Stomach smooth muscle (tissue), 2 donors: Measurements from ENCODE around the gene DCAF7.

Experiments
- H3K27ac ChIP-seq: one replicate; pipeline ENCODE4 v1.7.0; 2013; ENCODE audit warnings: mild to moderate bottlenecking, low read length, inconsistent platforms
- H3K27me3 ChIP-seq, 2 donors: one replicate each; pipeline ENCODE4 v1.7.0; 2013; ENCODE audit warnings: low read length in 2 of 2; ENCODE audit not compliant: insufficient read depth in 2 of 2, control insufficient read depth in 1 of 2
- H3K36me3 ChIP-seq, 2 donors: one replicate each; pipeline ENCODE4 v1.7.0; 2013; ENCODE audit warnings: low read length in 2 of 2; ENCODE audit not compliant: control insufficient read depth in 2 of 2, insufficient read depth in 2 of 2
- H3K4me1 ChIP-seq: one replicate; pipeline ENCODE4 v1.7.0; 2013; ENCODE audit warnings: low read length; ENCODE audit not compliant: control insufficient read depth, insufficient read depth
- H3K4me3 ChIP-seq, 2 donors: one replicate each; pipeline ENCODE4 v1.7.0; 2013; ENCODE audit warnings: low read length in 2 of 2
- H3K9ac ChIP-seq, 2 donors: one replicate each; pipeline ENCODE4 v1.7.0; 2013; ENCODE audit warnings: low read length in 2 of 2, mild to moderate bottlenecking in 1 of 2
- H3K9me3 ChIP-seq, 2 donors: one replicate each; pipeline ENCODE4 v1.7.0; 2013; ENCODE audit warnings: low read length in 2 of 2; ENCODE audit not compliant: control insufficient read depth in 2 of 2
- donor health status: healthy.
- donor health status: Pancreatic carcinoma.

DCAF7 gene

DNA sequence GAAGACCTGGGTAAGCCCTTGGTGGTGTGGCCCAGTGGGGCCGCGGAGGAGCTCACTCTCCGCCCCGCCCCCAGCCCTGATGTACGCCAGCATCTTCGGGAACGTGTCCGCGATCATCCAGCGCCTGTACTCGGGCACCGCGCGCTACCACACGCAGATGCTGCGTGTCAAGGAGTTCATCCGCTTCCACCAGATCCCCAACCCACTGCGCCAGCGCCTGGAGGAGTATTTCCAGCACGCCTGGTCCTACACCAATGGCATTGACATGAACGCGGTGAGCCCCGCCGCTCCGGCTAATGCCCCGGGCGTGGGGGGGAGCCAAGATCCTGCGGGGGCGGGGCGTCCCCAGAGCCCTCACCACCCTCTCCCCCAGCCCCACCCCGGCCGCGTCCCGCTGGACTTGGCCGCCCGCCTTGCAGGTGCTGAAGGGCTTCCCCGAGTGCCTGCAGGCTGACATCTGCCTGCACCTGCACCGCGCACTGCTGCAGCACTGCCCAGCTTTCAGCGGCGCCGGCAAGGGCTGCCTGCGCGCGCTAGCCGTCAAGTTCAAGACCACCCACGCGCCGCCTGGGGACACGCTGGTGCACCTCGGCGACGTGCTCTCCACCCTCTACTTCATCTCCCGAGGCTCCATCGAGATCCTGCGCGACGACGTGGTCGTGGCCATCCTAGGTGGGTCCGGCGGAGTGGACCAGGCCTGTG lies 12.1 kb upstream of the DCAF7 start:
- Histone ChIP-seq H3K36me3 (no peaks in the 10 kb centered on the region), H3K4me1 (peaks cover 7% of the 10 kb centered on the region), H3K9me3 (no peaks in the 10 kb centered on the region), H3K27me3 (peaks cover 19 to 25% of the 10 kb centered on the region in 2 donors), H3K9ac (no peak overlapping the region), H3K4me3 (peak overlapping the region in 1 of 2 donors; percentile 47), H3K27ac (no peak overlapping the region)

DNA sequence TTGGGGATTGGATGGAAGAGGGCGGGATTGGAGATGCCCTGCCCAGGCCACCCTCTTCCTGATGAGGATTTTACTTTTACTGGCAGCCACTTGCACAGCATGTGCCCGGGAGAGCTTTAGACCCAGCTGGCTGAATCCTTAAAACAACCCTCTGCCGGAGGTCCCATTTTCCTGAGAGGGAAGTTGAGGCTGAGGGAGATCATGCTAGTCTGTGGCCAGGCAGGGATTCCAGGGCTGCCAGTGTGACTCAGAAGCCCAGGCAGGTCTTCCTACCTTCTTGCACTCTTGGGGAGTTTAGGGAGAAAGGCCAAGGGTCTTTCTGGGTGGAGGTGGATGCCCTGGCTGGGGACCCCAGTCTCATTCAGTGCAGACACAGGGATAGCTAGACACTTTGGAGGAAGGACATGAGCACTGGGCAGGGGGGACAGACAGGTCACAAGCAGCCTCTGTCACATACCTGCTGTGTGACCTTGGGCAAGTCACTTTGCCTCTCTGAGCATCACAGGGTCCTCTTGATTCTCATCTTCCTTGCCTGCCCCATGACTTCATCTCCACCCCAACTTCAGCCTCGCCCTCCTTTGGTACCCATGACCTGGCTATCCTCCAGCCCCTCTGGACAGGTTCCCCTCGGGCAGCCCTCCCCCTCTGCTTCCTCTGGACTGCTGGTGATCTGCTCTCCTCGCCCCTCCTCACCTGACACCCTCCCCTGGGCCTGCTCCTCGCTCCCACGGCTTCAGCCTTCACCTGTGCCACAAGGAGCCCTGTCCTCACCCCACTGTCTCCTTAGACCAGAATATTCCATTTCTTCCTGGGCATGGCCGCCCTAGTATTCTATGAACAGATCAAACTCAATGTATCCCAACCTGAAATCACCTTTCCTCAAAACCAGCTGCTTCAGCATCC lies 11.3 kb upstream of the DCAF7 start:
- no peaks in the 10 kb centered on the region for H3K36me3 ChIP-seq
- H3K27me3 ChIP-seq = peaks cover 19 to 25% of the 10 kb centered on the region in 2 donors
- H3K4me3 ChIP-seq = peak overlapping the region in 1 of 2 donors; percentile 47
- no peaks in the 10 kb centered on the region for H3K9me3 ChIP-seq
- peaks cover 7% of the 10 kb centered on the region for H3K4me1 ChIP-seq
- H3K9ac ChIP-seq = no peak overlapping the region
- H3K27ac ChIP-seq = no peak overlapping the region

GRCh38 chr17:63540590-63540989 lies 9.7 kb upstream of the DCAF7 start:
- no peak overlapping the region for H3K27ac ChIP-seq
- no peaks in the 10 kb centered on the region for H3K9me3 ChIP-seq
- peaks cover 19 to 21% of the 10 kb centered on the region in 2 donors for H3K27me3 ChIP-seq
- no peak overlapping the region for H3K4me3 ChIP-seq
- no peak overlapping the region for H3K9ac ChIP-seq
- peaks cover 9% of the 10 kb centered on the region for H3K4me1 ChIP-seq
- H3K36me3 ChIP-seq = no peaks in the 10 kb centered on the region

DNA sequence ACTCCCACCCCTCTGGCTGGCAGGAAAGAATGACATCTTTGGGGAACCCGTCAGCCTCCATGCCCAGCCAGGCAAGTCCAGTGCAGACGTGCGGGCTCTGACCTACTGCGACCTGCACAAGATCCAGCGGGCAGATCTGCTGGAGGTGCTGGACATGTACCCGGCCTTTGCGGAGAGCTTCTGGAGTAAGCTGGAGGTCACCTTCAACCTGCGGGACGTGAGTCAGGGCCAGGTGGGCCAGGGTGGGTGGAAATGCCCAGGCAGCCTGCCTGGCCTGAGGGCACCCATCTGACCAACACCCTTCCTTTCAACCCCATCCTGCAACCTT lies 8.1 kb upstream of the DCAF7 start:
- H3K36me3 ChIP-seq = no peaks in the 10 kb centered on the region
- H3K4me1 ChIP-seq = peaks cover 9% of the 10 kb centered on the region
- H3K27me3 ChIP-seq = peaks cover 19 to 20% of the 10 kb centered on the region in 2 donors
- no peak overlapping the region for H3K4me3 ChIP-seq
- no peak overlapping the region for H3K9ac ChIP-seq
- H3K9me3 ChIP-seq = no peaks in the 10 kb centered on the region
- H3K27ac ChIP-seq = no peak overlapping the region

GRCh38 chr17:63542942-63543821 lies 7.1 kb upstream of the DCAF7 start:
- Histone ChIP-seq H3K4me3 (no peak overlapping the region), H3K27ac (no peak overlapping the region), H3K27me3 (peaks cover 13 to 20% of the 10 kb centered on the region in 2 donors), H3K36me3 (no peaks in the 10 kb centered on the region), H3K9ac (no peak overlapping the region), H3K9me3 (no peaks in the 10 kb centered on the region), H3K4me1 (peaks cover 6% of the 10 kb centered on the region)

DNA sequence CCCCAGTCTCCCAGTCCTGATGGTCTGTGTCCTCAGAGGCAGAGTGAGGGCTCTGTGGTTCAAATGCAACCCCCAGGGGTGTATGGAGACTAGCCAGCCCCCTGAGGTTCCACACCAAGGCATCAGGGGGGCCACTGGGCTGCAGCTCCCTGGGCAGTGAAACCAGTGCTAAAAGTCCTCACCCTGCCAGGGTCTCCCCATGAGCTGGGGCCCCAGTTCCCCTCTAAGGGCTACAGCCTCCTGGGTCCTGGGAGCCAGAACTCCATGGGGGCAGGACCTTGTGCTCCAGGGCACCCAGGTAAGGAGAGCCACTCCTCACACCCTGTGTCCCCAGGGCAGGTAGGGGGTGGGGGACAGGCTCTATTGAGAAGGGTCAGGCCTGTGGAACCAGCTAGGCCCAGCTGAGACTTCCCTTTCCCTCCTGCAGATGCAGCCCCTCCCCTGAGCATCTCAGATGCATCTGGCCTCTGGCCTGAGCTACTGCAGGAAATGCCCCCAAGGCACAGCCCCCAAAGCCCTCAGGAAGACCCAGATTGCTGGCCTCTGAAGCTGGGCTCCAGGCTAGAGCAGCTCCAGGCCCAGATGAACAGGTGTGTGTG lies 6.4 kb upstream of the DCAF7 start:
- H3K9ac ChIP-seq = no peak overlapping the region
- H3K4me3 ChIP-seq = no peak overlapping the region
- no peaks in the 10 kb centered on the region for H3K36me3 ChIP-seq
- H3K27me3 ChIP-seq = peaks cover 6 to 13% of the 10 kb centered on the region in 2 donors
- no peak overlapping the region for H3K27ac ChIP-seq
- H3K9me3 ChIP-seq = no peaks in the 10 kb centered on the region
- peaks cover 2% of the 10 kb centered on the region for H3K4me1 ChIP-seq

DNA sequence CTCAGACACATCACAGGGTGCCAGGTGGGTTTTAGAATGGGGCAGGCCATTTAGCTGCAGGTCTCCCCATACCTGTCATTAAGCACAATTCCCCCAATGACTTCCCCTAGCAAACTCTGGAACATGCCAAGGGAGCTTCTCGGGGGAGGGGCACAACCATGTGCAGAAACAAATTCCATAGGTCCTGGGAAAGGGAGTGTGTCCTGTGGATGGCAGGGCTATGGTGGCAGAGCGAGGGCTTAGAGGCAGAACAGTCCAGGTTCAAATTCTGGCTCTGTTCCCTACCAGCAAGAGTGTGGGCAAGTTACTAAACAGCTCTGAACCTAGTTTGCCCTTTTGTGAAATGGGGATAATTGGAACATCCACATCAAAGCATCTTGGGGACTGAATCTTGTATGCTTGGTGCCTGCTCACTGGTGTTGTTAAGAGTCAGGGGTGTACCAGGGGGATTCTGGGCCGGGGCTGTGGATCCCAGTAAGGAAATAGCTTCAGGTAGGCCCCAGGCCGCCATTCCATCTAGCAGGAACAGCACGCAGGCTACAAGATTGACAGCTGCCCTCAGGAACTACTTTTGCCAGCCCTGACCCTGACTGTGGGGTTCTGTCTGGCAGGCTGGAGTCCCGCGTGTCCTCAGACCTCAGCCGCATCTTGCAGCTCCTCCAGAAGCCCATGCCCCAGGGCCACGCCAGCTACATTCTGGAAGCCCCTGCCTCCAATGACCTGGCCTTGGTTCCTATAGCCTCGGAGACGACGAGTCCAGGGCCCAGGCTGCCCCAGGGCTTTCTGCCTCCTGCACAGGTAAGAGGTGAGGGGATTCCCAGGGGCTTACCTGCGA lies 5.6 kb upstream of the DCAF7 start:
- no peaks in the 10 kb centered on the region for H3K9me3 ChIP-seq
- peaks cover 0 to 5% of the 10 kb centered on the region in 2 donors for H3K27me3 ChIP-seq
- H3K4me1 ChIP-seq = peaks cover 3% of the 10 kb centered on the region
- no peak overlapping the region for H3K27ac ChIP-seq
- H3K4me3 ChIP-seq = no peak overlapping the region
- H3K9ac ChIP-seq = no peak overlapping the region
- no peaks in the 10 kb centered on the region for H3K36me3 ChIP-seq

GRCh38 chr17:63546308-63547082 lies 3.8 kb upstream of the DCAF7 start:
- no peaks in the 10 kb centered on the region for H3K9me3 ChIP-seq
- H3K36me3 ChIP-seq = no peaks in the 10 kb centered on the region
- H3K27me3 ChIP-seq = peaks cover 0 to 2% of the 10 kb centered on the region in 2 donors
- no peak overlapping the region for H3K9ac ChIP-seq
- H3K27ac ChIP-seq = no peak overlapping the region
- H3K4me1 ChIP-seq = peaks cover 8% of the 10 kb centered on the region
- no peak overlapping the region for H3K4me3 ChIP-seq

DNA sequence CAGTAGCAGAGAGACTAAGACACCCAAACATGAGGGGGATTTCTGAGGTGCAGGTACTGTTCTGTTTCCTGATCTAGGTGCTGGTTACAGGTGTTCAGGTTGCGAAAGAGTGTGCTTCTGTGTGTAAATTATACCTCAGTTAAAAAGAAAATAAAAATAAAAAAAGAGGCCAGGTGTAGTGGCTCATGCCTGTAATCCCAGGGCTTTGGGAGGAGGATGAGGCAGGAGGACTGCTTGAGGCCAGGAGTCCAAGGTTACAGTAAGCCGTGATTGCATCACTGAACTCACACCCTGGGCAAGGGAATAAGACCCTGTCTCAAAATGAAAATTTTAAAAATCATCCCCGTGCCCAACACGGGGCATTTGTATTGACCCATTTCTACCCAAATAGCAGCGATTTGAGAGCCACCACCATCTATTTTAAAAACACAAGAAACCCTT lies 3.2 kb upstream of the DCAF7 start:
- Histone ChIP-seq H3K27me3 (peaks cover 0 to 2% of the 10 kb centered on the region in 2 donors), H3K9ac (no peak overlapping the region), H3K9me3 (no peaks in the 10 kb centered on the region), H3K36me3 (no peaks in the 10 kb centered on the region), H3K4me1 (peaks cover 10% of the 10 kb centered on the region), H3K4me3 (no peak overlapping the region), H3K27ac (no peak overlapping the region)
